Hepatocyte (in vitro differentiated cells): ENCODE results near the gene PDZRN4.

Source experiments
- EZH2phosphoT487 ChIP-seq: fragments of 200-600 bp; sonication (generic); IDR thresholded peaks from one replicate; pipeline ENCODE4 v1.6.1; 2018; ENCODE audit warnings: antibody characterized with exemption, mild to moderate bottlenecking, low read depth, moderate library complexity; ENCODE audit not compliant: unreplicated experiment, severe bottlenecking
- TF ChIP-seq, protein P1 (sequence below): fragments of 200-600 bp; sonication (generic); IDR thresholded peaks from 2 replicates; pipeline ENCODE4 v1.5.1; 2016; ENCODE audit warnings: antibody characterized with exemption, mild to moderate bottlenecking; ENCODE audit not compliant: poor library complexity

DNA sequence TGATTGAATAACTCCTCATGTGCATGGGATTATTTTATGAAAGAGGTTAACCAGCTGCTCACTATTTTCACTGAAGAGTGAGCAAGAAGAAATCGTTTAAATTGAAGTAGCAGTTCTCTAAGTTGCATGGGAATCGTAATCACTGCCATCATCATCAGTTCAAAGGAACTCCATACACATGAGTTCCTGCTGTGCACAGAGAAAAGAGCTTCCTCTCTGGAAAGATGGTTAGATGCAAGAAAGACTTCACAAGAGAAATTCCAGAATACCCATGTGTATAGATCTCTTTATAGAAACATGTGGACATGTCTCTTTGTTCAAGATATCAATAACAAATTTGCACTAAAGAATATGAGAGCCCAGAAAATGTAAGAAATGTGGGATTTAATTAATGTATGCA is 291.3 kb downstream of the PDZRN4 start:
- TF ChIP-seq, protein P1, sequence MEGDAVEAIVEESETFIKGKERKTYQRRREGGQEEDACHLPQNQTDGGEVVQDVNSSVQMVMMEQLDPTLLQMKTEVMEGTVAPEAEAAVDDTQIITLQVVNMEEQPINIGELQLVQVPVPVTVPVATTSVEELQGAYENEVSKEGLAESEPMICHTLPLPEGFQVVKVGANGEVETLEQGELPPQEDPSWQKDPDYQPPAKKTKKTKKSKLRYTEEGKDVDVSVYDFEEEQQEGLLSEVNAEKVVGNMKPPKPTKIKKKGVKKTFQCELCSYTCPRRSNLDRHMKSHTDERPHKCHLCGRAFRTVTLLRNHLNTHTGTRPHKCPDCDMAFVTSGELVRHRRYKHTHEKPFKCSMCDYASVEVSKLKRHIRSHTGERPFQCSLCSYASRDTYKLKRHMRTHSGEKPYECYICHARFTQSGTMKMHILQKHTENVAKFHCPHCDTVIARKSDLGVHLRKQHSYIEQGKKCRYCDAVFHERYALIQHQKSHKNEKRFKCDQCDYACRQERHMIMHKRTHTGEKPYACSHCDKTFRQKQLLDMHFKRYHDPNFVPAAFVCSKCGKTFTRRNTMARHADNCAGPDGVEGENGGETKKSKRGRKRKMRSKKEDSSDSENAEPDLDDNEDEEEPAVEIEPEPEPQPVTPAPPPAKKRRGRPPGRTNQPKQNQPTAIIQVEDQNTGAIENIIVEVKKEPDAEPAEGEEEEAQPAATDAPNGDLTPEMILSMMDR = no peak
- TF ChIP-seq EZH2phosphoT487 = no peak
